Naive thymus-derived CD4-positive, alpha-beta T cell (primary cell): Measurements from ENCODE around the gene GPX7. TPM values are rescaled to one million over a fixed set of nuclear protein-coding genes. Genes with fewer than 3 reads are reported as not detected.
"Not testable (repeated sequence)": the region's sequence is repeated elsewhere in the genome, so short reads cannot be mapped to it uniquely, and the experiment has no call there.

Experiments
- ATAC-seq: fragments of 150-1000 bp; cut with Tn5 transposase; 2 replicates; pipeline ENCODE4 v1.10.0; 2021; ENCODE audit warnings: mild to moderate bottlenecking, moderate library complexity
- CTCF ChIA-PET: fragments of 350-600 bp; sonication (Branson Sonifier 250); formaldehyde crosslinking; loops from one replicate; lab custom pipeline; 2021; ENCODE audit warnings: antibody characterized with exemption; lab: Charles Lee
- POLR2A ChIA-PET: fragments of 350-600 bp; sonication (Branson Sonifier 250); formaldehyde crosslinking; loops from one replicate; lab custom pipeline; 2021; ENCODE audit warnings: antibody characterized with exemption, inconsistent platforms; lab: Charles Lee
- DNase-seq, 9 donors: peaks; one replicate each; pipeline versions ENCODE4 v3.0.0 to v3.0.0-alpha.2; 2020 to 2022; ENCODE audit warnings: mixed read lengths in 1 of 9
- H3K27ac ChIP-seq: one replicate; pipeline ENCODE4 v1.7.0; 2013; ENCODE audit warnings: mild to moderate bottlenecking, low read depth, low read length, moderate library complexity
- H3K27me3 ChIP-seq, 2 donors: one replicate each; pipeline ENCODE4 v1.7.0; 2013; ENCODE audit warnings: low read length in 2 of 2, mild to moderate bottlenecking in 2 of 2, moderate library complexity in 2 of 2; ENCODE audit not compliant: control insufficient read depth in 2 of 2, insufficient read depth in 2 of 2
- H3K36me3 ChIP-seq, 3 experiments: 1 replicate in 2 of 3; 2 replicates in 1 of 3; pipeline ENCODE4 v1.7.0; 2013; ENCODE audit warnings: low read length in 3 of 3, mild to moderate bottlenecking in 3 of 3, moderate library complexity in 1 of 3; ENCODE audit not compliant: insufficient read depth in 3 of 3, control insufficient read depth in 2 of 3
- H3K4me1 ChIP-seq, 2 donors: one replicate each; pipeline ENCODE4 v1.7.0; 2013; ENCODE audit warnings: low read length in 2 of 2, mild to moderate bottlenecking in 2 of 2, moderate library complexity in 1 of 2; ENCODE audit not compliant: control insufficient read depth in 2 of 2, insufficient read depth in 2 of 2
- H3K4me3 ChIP-seq: 2 replicates; pipeline ENCODE4 v1.7.0; 2013; ENCODE audit warnings: mild to moderate bottlenecking, low read length
- H3K9me3 ChIP-seq, 3 experiments: 1 replicate in 2 of 3; 2 replicates in 1 of 3; pipeline ENCODE4 v1.7.0; 2013; ENCODE audit warnings: low read length in 3 of 3; ENCODE audit not compliant: control insufficient read depth in 2 of 3
- H3K27ac Mint-ChIP-seq, 9 donors: one replicate each; pipeline ENCODE4 v1.8.0; 2020 to 2022; ENCODE audit warnings: mixed read lengths in 9 of 9, mild to moderate bottlenecking in 8 of 9, moderate library complexity in 5 of 9, inconsistent platforms in 2 of 9
- H3K27me3 Mint-ChIP-seq, 5 donors: one replicate each; pipeline ENCODE4 v1.8.0; 2021 to 2022; ENCODE audit warnings: mixed read lengths in 5 of 5, mild to moderate bottlenecking in 1 of 5
- H3K36me3 Mint-ChIP-seq, 5 donors: one replicate each; pipeline ENCODE4 v1.8.0; 2020 to 2022; ENCODE audit warnings: mixed read lengths in 5 of 5, mild to moderate bottlenecking in 3 of 5, inconsistent platforms in 1 of 5
- H3K4me1 Mint-ChIP-seq, 7 donors: one replicate each; pipeline ENCODE4 v1.8.0; 2020 to 2022; ENCODE audit warnings: mixed read lengths in 7 of 7, mild to moderate bottlenecking in 3 of 7, inconsistent platforms in 1 of 7
- H3K4me3 Mint-ChIP-seq, 10 donors: one replicate each; pipeline ENCODE4 v1.8.0; 2020 to 2022; ENCODE audit warnings: mild to moderate bottlenecking in 10 of 10, mixed read lengths in 10 of 10, moderate library complexity in 6 of 10, inconsistent platforms in 2 of 10
- H3K9me3 Mint-ChIP-seq, 11 donors: one replicate each; pipeline ENCODE4 v1.8.0; 2020 to 2022; ENCODE audit warnings: mixed read lengths in 11 of 11, mild to moderate bottlenecking in 4 of 11, inconsistent platforms in 1 of 11, moderate library complexity in 1 of 11
- intact Hi-C, 2 donors: fragments of 100-400 bp; cut with micrococcal nuclease; formaldehyde crosslinking; loops; one replicate each; pipeline ENCODE4 v1.15.1; 2023
- polyA plus RNA-seq, 2 donors: library from polyadenylated mRNA; unstranded; fragments of 300-500 nt; fragmentation: Illumina TruSeq; gene quantifications; one replicate each; pipeline ENCODE4 v1.2.3, GENCODE V29; 2021
- total RNA-seq, 6 experiments: library from RNA in 5 of 6; stranded (reverse) in 5 of 6; gene quantifications; 1 replicate in 5 of 6; 2 replicates in 1 of 6; pipeline ENCODE4 v1.2.3 and lab custom pipeline; 2021 to 2026

GPX7 gene
- total and polyA plus RNA-seq, 7 experiments from 2014 or later = 14.8 to 51.6 (median 30.6) TPM

DNA sequence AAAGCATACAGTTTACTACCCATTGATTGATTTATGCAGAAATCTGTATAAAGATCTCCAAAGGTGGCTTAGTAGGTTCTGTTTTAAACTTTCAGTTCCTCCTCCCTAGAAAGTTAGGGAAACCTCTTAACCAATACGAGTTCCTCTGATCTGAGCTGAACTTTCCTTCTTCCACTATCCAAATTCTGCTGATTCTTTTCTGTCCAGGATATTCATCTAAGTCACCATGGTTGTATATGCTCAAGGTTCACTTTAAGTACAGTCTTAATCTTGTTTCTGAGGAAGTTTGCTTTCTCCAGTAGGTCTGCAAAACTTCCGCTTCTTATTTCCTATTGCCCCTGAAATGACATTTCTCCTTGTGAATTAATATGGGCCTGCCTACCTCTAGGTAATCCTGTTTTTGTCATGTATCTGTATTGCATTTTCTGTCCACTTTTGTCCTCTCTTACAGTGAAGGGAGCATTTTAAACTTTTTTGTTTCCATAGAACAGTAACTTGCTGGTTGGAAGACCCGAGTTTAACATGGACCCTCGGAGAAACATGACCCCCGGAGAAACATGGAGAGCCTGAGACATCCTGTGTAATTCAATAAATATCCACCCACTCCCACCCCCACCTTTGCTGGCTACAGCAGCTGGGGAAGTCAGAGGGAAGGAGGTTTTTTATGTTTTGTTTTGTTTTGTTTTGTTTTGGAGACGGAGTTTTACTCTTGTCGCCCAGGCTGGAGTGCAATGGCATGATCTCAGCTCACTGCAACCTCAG is 32.5 kb upstream of the GPX7 start:
- Histone ChIP-seq H3K9me3 (no peaks in the 10 kb centered on the region), H3K4me1 (peaks cover 0 to 5% of the 10 kb centered on the region in 2 donors), H3K36me3 (no peaks in the 10 kb centered on the region), H3K4me3 (no peak overlapping the region), H3K27ac (no peak overlapping the region), H3K27me3 (no peaks in the 10 kb centered on the region)
- Mint-ChIP-seq H3K4me3 (peak overlapping the region in 9 of 10 donors; percentile 2 to 65 (median 35)), H3K9me3 (no peaks in the 10 kb centered on the region), H3K27me3 (peaks cover 0 to 9% (median 0%) of the 10 kb centered on the region in 5 donors), H3K27ac (peak overlapping the region in 8 of 9 donors; percentile 26 to 75 (median 59)), H3K4me1 (peaks cover 11 to 34% (median 19%) of the 10 kb centered on the region in 7 donors), H3K36me3 (no peaks in the 10 kb centered on the region)
- ChIA-PET CTCF (interaction anchor here (1.0 to 1.1 kb wide), 2 partner anchors 21 to 31 kb away, joined by 3 to 4 read pairs; no protein-coding TSS in a partner anchor), POLR2A (interaction anchor here (0.6 to 4.4 kb wide), 2 partner anchors 16 to 118 kb away, joined by 6 to 19 read pairs; partner anchors contain the start of gene TUT4)
- DNase-seq (no peak), ATAC-seq (peak; percentile 29)
- intact Hi-C loops = no loop called here

DNA sequence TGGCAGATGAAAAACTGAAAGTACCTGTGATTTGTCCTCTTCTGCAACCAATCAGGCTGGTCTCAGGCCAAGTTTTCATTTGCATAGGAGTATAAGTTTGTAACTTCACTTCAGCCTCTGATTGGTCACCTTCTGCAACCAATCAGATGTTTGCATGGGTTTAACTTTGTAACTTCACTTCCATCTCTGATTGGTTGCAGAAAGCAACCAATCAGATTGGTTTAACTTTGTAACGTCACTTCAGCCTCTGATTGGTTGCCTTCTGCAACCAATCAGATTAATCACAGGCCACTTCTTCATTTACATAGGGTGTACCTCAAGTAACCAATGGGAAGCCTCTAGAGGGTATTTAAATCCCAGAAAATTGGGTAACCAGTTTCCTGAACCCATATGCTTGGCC is 30.4 kb upstream of the GPX7 start:
- no peak overlapping the region for H3K4me3 Mint-ChIP-seq
- no peaks in the 10 kb centered on the region for H3K9me3 Mint-ChIP-seq
- no peaks in the 10 kb centered on the region for H3K36me3 Mint-ChIP-seq
- Histone ChIP-seq H3K4me1 (peaks cover 0 to 5% of the 10 kb centered on the region in 2 donors), H3K4me3 (no peak overlapping the region), H3K9me3 (no peaks in the 10 kb centered on the region), H3K27ac (no peak overlapping the region), H3K27me3 (no peaks in the 10 kb centered on the region), H3K36me3 (no peaks in the 10 kb centered on the region)
- H3K27me3 Mint-ChIP-seq = peaks cover 0 to 11% (median 0%) of the 10 kb centered on the region in 5 donors
- peaks cover 13 to 34% (median 19%) of the 10 kb centered on the region in 7 donors for H3K4me1 Mint-ChIP-seq
- DNase-seq = no peak
- no peak for ATAC-seq
- ChIA-PET POLR2A (no interaction called here), CTCF (interaction anchor here (0.9 kb wide), 1 partner anchor 40 kb away, joined by 3 read pairs; no protein-coding TSS in a partner anchor)
- intact Hi-C loops = no loop called here
- no peak overlapping the region for H3K27ac Mint-ChIP-seq

DNA sequence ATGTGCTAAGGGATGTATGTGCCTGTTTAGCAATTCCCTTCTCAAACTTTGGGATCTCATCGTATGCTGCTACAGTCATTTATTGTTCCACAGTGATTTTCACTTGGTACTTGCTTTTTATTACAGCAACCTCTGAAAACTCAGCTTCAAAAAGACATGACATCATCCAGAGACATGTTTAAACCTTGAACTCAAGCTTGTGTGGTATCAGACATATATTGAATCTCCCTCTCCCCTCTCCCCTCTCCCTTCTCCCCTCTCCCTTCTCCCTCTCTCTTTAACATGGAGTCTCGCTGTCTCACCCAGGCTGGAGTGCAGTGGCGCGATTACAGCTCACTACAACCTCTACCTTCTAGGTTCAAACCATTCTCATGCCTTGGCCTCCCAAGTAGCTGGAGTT is 29.8 kb upstream of the GPX7 start:
- Histone ChIP-seq H3K27ac (no peak overlapping the region), H3K27me3 (no peaks in the 10 kb centered on the region), H3K4me1 (peaks cover 0 to 5% of the 10 kb centered on the region in 2 donors), H3K4me3 (no peak overlapping the region), H3K9me3 (no peaks in the 10 kb centered on the region), H3K36me3 (no peaks in the 10 kb centered on the region)
- intact Hi-C loops = no loop called here
- H3K27me3 Mint-ChIP-seq = peaks cover 0 to 11% (median 0%) of the 10 kb centered on the region in 5 donors
- no peaks in the 10 kb centered on the region for H3K9me3 Mint-ChIP-seq
- H3K4me3 Mint-ChIP-seq = no peak overlapping the region
- H3K4me1 Mint-ChIP-seq = peaks cover 13 to 33% (median 19%) of the 10 kb centered on the region in 7 donors
- H3K36me3 Mint-ChIP-seq = no peaks in the 10 kb centered on the region
- no peak overlapping the region for H3K27ac Mint-ChIP-seq
- ATAC-seq (no peak), DNase-seq (no peak)
- ChIA-PET POLR2A (no interaction called here), CTCF (interaction anchor here (1.0 kb wide), 1 partner anchor 74 kb away, joined by 5 read pairs; no protein-coding TSS in a partner anchor)

DNA sequence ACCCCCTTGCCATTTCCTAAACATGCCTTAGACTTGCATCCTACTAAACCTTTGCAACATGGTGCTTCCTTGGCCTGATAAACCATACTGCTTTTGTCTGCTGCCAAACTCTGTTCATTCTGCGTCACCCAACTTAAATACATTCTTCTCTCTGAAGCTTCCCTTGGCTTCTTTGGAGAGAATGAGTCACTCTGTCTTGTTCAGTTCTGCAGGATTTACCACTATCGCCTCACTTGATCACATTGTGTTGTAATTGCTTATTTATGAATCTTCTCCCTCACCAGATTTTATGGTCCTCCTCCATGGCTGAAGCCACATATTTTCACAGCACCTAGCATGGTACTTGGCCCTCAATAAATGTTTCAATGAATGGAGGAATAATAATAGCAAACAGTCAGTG is 27.6 kb upstream of the GPX7 start:
- Mint-ChIP-seq H3K36me3 (peaks cover 0 to 7% (median 0%) of the 10 kb centered on the region in 5 donors), H3K4me1 (peaks cover 8 to 20% (median 10%) of the 10 kb centered on the region in 7 donors), H3K9me3 (peaks cover 0 to 6% (median 0%) of the 10 kb centered on the region in 11 donors), H3K4me3 (no peak overlapping the region), H3K27ac (peak overlapping the region in 1 of 9 donors; percentile 5), H3K27me3 (peaks cover 0 to 4% (median 0%) of the 10 kb centered on the region in 5 donors)
- Histone ChIP-seq H3K27ac (no peak overlapping the region), H3K9me3 (no peaks in the 10 kb centered on the region), H3K4me1 (no peaks in the 10 kb centered on the region), H3K4me3 (no peak overlapping the region), H3K27me3 (no peaks in the 10 kb centered on the region), H3K36me3 (no peaks in the 10 kb centered on the region)
- ATAC-seq (no peak), DNase-seq (no peak)
- POLR2A ChIA-PET = no interaction called here
- intact Hi-C loops = no loop called here
- CTCF ChIA-PET = no interaction called here

DNA sequence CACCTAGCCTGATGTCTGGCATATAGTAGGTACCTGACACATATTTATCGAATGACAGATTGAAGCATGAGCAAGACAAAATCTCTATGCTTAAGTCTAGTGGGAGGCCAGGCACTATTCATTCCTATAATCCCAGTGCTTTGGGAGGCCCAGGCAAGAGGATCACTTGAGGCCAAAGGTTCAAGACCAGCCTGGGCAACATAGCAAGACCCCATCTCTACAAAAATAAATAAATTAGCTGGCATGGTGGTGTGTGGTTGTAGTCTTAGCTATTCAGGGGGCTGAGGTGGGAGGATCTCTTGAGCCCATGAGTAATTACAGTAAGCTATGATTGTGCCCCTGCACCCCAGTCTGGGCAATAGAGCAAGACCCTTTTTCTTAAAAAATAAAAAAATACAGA is 26.1 kb upstream of the GPX7 start:
- DNase-seq = no peak
- Histone ChIP-seq H3K36me3 (no peaks in the 10 kb centered on the region), H3K27me3 (no peaks in the 10 kb centered on the region), H3K4me3 (no peak overlapping the region), H3K9me3 (no peaks in the 10 kb centered on the region), H3K4me1 (no peaks in the 10 kb centered on the region), H3K27ac (no peak overlapping the region)
- ChIA-PET POLR2A (no interaction called here), CTCF (interaction anchor here (1.2 kb wide), 1 partner anchor 18 kb away, joined by 3 read pairs; no protein-coding TSS in a partner anchor)
- Mint-ChIP-seq H3K4me3 (no peak overlapping the region), H3K9me3 (peaks cover 0 to 6% (median 0%) of the 10 kb centered on the region in 11 donors), H3K36me3 (peaks cover 0 to 7% (median 0%) of the 10 kb centered on the region in 5 donors), H3K27ac (no peak overlapping the region), H3K27me3 (peaks cover 0 to 7% (median 0%) of the 10 kb centered on the region in 5 donors), H3K4me1 (peaks cover 6 to 18% (median 9%) of the 10 kb centered on the region in 7 donors)
- no peak for ATAC-seq
- intact Hi-C loops = no loop called here

DNA sequence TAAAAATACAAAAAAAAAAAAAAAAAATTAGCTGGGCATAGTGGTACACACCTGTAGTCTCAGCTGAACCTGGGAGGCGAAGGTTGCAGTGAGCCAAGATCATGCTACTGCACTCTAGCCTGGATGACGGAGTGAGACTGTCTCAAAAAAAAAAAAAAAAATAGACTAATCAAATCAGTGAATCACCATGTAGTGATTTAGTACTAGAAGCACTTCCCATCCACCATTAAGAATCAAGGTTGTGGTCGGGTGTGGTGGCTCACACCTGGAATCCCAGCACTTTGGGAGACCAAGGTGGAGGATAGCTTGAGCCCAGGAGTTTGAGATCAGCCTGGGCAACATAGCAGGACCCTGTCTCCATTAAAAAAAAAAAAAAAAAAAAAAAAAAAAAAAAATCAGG is 24.1 kb upstream of the GPX7 start:
- CTCF ChIA-PET, H3K27ac Mint-ChIP-seq, intact Hi-C loops, H3K4me1 ChIP-seq, H3K36me3 ChIP-seq, H3K9me3 Mint-ChIP-seq, ATAC-seq, H3K9me3 ChIP-seq, H3K4me3 ChIP-seq, H3K4me3 Mint-ChIP-seq, H3K27me3 ChIP-seq, DNase-seq, H3K36me3 Mint-ChIP-seq, H3K27ac ChIP-seq: not testable (repeated sequence)
- H3K4me1 Mint-ChIP-seq = peaks cover 6 to 15% (median 9%) of the 10 kb centered on the region in 7 donors
- peaks cover 0 to 12% (median 0%) of the 10 kb centered on the region in 5 donors for H3K27me3 Mint-ChIP-seq
- POLR2A ChIA-PET = interaction anchor here (1.3 kb wide), 1 partner anchor 10 kb away, joined by 3 read pairs; no protein-coding TSS in a partner anchor
